H1 (cell line): Measurements from ENCODE around the gene TNPO3. TPM values are rescaled to one million over a fixed set of nuclear protein-coding genes. Genes with fewer than 3 reads are reported as not detected.

Source experiments
- ATF2 ChIP-seq: IDR thresholded peaks from 2 replicates; pipeline ENCODE4 v1.6.1; 2012; ENCODE audit warnings: low read length, inconsistent platforms
- GABPA ChIP-seq: IDR thresholded peaks from 2 replicates; pipeline ENCODE4 v1.6.1; 2011; ENCODE audit warnings: mild to moderate bottlenecking, low read length, moderate library complexity, borderline replicate concordance; ENCODE audit not compliant: insufficient read depth
- GTF2F1 ChIP-seq: IDR thresholded peaks from 2 replicates; pipeline ENCODE4 v1.6.1; 2012; ENCODE audit warnings: low read depth, low read length, improper control_type of control experiment, borderline replicate concordance
- HDAC2 ChIP-seq, 2 experiments: fragments of 300-600 bp in 1 of 2; sonication (generic) in 1 of 2; IDR thresholded peaks; 2 replicates each; pipeline ENCODE4 v1.6.1; 2011 to 2012; ENCODE audit warnings: low read depth in 2 of 2, low read length in 2 of 2, mild to moderate bottlenecking in 2 of 2, moderate library complexity in 2 of 2, borderline replicate concordance in 1 of 2, inconsistent platforms in 1 of 2
- HDAC6 ChIP-seq: IDR thresholded peaks from one replicate; pipeline ENCODE4 v1.7.1; 2012; ENCODE audit warnings: low read depth, mild to moderate bottlenecking, inconsistent platforms, low read length, moderate library complexity
- PHF8 ChIP-seq: fragments of 200-600 bp; sonication (generic); conservative IDR thresholded peaks from 2 replicates; pipeline ENCODE4 v1.7.1; 2012; ENCODE audit warnings: low read depth, mild to moderate bottlenecking, inconsistent platforms, low read length, moderate library complexity
- POLR2A ChIP-seq, 2 experiments: IDR thresholded peaks; 1 replicate in 1 of 2; 2 replicates in 1 of 2; pipeline ENCODE4 v1.6.1; 2011; ENCODE audit warnings: low read depth in 2 of 2, low read length in 2 of 2, mild to moderate bottlenecking in 2 of 2; ENCODE audit errors: control extremely low read depth in 1 of 2
- POLR2AphosphoS5 ChIP-seq: IDR thresholded peaks from 2 replicates; pipeline ENCODE4 v1.6.1; 2011; ENCODE audit warnings: low read depth, low read length
- RBBP5 ChIP-seq: IDR thresholded peaks from 2 replicates; pipeline ENCODE4 v1.7.1; 2012; ENCODE audit warnings: low read depth, mild to moderate bottlenecking, inconsistent platforms, low read length, moderate library complexity, borderline replicate concordance
- RFX5 ChIP-seq: IDR thresholded peaks from 2 replicates; pipeline ENCODE4 v1.6.1; 2011; ENCODE audit warnings: low read depth, low read length, improper control_type of control experiment, borderline replicate concordance
- SAP30 ChIP-seq: fragments of 300-600 bp; sonication (generic); IDR thresholded peaks from 2 replicates; pipeline ENCODE4 v1.7.1; 2012; ENCODE audit warnings: low read length, moderate library complexity, mild to moderate bottlenecking, inconsistent platforms; ENCODE audit not compliant: insufficient read depth, insufficient replicate concordance
- SIRT6 ChIP-seq: IDR thresholded peaks from one replicate; pipeline ENCODE4 v1.7.1; 2012; ENCODE audit warnings: low read length, inconsistent platforms
- SRF ChIP-seq: IDR thresholded peaks from 2 replicates; pipeline ENCODE4 v1.6.1; 2011; ENCODE audit warnings: mild to moderate bottlenecking, low read depth, low read length, moderate library complexity
- TAF7 ChIP-seq: optimal IDR thresholded peaks from 2 replicates; pipeline ENCODE3; 2011; ENCODE audit warnings: low read depth, mild to moderate bottlenecking, inconsistent platforms, low read length, moderate library complexity, borderline replicate concordance
- TBP ChIP-seq: IDR thresholded peaks from 2 replicates; pipeline ENCODE4 v1.6.1; 2011; ENCODE audit warnings: low read depth, low read length, improper control_type of control experiment
- polyA plus RNA-seq, 7 experiments: library from polyadenylated mRNA; depleted of rRNA in 3 of 7; stranded (reverse) in 5 of 7; unstranded in 2 of 7; fragments of >200 nt in 5 of 7; fragments of 200-250 nt in 2 of 7; gene quantifications; 1 replicate in 5 of 7; 2 replicates in 1 of 7; 4 replicates in 1 of 7; pipeline versions ENCODE4 v1.2.1 to v1.2.3, GENCODE V29; 2011 to 2013; ENCODE audit warnings: missing spikeins in 2 of 7, mixed read lengths in 2 of 7
- total RNA-seq: library from RNA; stranded (reverse); fragmentation: NEBNext Ultra II Directional; extraction: Animal tissue kit (Norgen Biotek cat#: 25700); gene quantifications from 2 replicates; pipeline ENCODE4 v1.2.1, GENCODE V29; 2021
- TF ChIP-seq, protein P1 (sequence below), 3 experiments: IDR thresholded peaks; 1 replicate in 2 of 3; 2 replicates in 1 of 3; pipeline versions ENCODE4 v1.5.1 to v1.6.1; 2011; ENCODE audit warnings: low read length in 3 of 3, mild to moderate bottlenecking in 3 of 3, inconsistent platforms in 2 of 3, low read depth in 1 of 3, moderate library complexity in 1 of 3; ENCODE audit not compliant: insufficient read depth in 1 of 3; ENCODE audit errors: control extremely low read depth in 1 of 3
- TF ChIP-seq, protein P2 (sequence below): IDR thresholded peaks from 2 replicates; pipeline ENCODE4 v1.6.1; 2012; ENCODE audit warnings: inconsistent platforms

The TNPO3 gene
- total and polyA plus RNA-seq, 2 of the 8 experiments (the other 6 are each of a cell fraction or from before 2014, with no cell fraction given), result 67.6 to 99.2 TPM

- TF ChIP-seq, protein P1, sequence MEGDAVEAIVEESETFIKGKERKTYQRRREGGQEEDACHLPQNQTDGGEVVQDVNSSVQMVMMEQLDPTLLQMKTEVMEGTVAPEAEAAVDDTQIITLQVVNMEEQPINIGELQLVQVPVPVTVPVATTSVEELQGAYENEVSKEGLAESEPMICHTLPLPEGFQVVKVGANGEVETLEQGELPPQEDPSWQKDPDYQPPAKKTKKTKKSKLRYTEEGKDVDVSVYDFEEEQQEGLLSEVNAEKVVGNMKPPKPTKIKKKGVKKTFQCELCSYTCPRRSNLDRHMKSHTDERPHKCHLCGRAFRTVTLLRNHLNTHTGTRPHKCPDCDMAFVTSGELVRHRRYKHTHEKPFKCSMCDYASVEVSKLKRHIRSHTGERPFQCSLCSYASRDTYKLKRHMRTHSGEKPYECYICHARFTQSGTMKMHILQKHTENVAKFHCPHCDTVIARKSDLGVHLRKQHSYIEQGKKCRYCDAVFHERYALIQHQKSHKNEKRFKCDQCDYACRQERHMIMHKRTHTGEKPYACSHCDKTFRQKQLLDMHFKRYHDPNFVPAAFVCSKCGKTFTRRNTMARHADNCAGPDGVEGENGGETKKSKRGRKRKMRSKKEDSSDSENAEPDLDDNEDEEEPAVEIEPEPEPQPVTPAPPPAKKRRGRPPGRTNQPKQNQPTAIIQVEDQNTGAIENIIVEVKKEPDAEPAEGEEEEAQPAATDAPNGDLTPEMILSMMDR (IDR thresholded peaks at IDR 0.05; ENCODE audit: control extremely low read depth in 1 of 3, insufficient read depth in 1 of 3, low read depth in 1 of 3, low read length in 3 of 3), result 0 out of 4 replicates have a peak, but pooled peaks of 1 of the 3 experiments have one; percentile 12
- TF ChIP-seq PHF8 (peak; percentile 89), GTF2F1 (no peak; the same call in 1 of the 2 replicates), HDAC2 (IDR thresholded peaks at IDR 0.05; ENCODE audit: borderline replicate concordance in 1 of 2, low read depth in 2 of 2, low read length in 2 of 2) (0 out of 4 replicates have a peak, but pooled peaks of 1 of the 2 experiments have one; percentile 36), POLR2AphosphoS5 (no peak; the same call in 1 of the 2 replicates), GABPA (peak; percentile 98), TBP (peak; percentile 97), HDAC6 (no peak), SIRT6 (no peak), SRF (0 out of 2 replicates have a peak, but pooled peaks have one; percentile 5), TAF7 (peak; percentile 97), ATF2 (0 out of 2 replicates have a peak, but pooled peaks have one; percentile 29), RBBP5 (peak; percentile 85; the same call in 1 of the 2 replicates), SAP30 (peak; percentile 63), POLR2A (IDR thresholded peaks at IDR 0.05; ENCODE audit: control extremely low read depth in 1 of 2, low read depth in 2 of 2, low read length in 2 of 2) (peak; percentile 75 to 99), RFX5 (0 out of 2 replicates have a peak, but pooled peaks have one; percentile 9)
- TF ChIP-seq, protein P2, sequence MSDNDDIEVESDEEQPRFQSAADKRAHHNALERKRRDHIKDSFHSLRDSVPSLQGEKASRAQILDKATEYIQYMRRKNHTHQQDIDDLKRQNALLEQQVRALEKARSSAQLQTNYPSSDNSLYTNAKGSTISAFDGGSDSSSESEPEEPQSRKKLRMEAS, result peak; percentile 36; the same call in 1 of the 2 replicates
Observed at GRCh38 chr7:129054438-129055293, at the start of gene TNPO3 (continued).
